ENCODE results near the gene ABHD17B.
"Not testable (repeated sequence)": the region's sequence is repeated elsewhere in the genome, so short reads cannot be mapped to it uniquely, and the experiment has no call there.

ABHD17B gene

DNA sequence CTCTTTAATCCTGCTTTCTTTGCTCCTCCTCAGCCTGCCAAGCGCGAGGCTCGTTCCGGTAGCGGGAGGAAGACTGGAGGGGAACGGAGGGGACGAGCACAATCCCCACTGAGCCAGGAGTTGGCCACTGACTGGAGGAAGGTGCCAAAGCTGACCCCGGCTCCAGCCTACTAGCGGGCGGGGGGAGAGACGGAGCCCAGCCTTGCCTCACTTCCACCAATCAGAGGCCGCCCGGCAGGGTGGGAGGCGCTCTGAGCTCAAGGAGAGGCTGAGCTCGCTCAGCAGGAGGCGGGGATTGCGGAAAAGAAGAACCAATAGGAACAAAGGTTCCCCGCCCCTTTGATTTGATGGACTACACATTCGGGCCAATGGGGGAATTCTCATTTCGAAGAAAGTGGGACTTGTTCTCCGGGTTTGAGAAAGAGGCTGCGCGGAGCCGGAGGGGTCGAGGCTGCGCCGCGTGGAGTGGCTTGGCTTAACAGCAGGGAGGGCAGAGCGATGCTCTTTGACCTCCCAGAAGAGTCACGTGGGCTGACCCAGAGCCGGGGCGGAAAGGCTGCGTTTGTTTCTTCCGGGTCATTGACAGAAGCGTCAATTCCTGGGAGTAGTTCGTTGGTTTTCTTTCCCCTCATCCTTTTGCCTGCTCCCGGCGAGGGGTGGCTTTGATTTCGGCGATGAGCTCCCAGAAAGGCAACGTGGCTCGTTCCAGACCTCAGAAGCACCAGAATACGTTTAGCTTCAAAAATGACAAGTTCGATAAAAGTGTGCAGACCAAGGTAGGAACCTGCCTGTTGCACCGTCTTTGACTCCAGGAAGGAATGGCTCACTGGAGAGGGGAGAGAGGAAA lies at the start of gene ABHD17B, which contains the start of gene C9orf85:
Gene ABHD17B (minus strand): TSS at position 133 of the 847 bp plus-strand sequence. CDS start 36,113 bp downstream, outside the sequence.
Gene C9orf85 (plus strand): TSS at position 579 of the 847 bp plus-strand sequence. CDS start 96 bp downstream, at position 675.
- peak; percentile 97 for DNase-seq

DNA sequence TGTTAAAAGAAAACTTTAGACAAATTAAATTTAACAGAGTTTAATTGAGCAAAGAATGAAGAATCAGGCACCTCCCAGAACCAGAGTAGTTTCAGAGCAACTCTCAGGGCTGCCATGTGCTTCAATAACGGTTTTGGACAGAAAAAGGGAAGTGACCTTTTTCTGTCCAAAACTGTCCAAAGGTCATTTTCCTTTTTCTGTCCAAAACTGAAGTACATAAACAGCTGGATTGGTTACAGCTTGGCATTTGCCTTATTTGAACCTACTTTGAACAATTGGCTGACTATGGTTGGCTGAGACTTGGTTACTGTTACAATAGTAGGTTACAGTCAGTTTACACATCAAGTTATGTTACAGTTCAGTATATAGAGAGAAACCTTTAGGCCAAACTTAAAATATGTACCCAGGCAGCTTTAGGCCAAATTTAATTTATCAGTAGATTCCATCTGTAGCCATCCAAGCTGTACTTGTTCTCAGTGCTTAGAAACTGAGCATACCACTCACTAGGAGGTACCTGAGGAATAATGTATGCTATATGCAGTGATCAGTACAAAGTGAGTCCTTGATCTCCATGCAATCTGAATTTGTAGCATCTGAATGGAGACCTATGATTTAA lies 44.4 kb upstream of the ABHD17B start:
- DNase-seq, result no peak

DNA sequence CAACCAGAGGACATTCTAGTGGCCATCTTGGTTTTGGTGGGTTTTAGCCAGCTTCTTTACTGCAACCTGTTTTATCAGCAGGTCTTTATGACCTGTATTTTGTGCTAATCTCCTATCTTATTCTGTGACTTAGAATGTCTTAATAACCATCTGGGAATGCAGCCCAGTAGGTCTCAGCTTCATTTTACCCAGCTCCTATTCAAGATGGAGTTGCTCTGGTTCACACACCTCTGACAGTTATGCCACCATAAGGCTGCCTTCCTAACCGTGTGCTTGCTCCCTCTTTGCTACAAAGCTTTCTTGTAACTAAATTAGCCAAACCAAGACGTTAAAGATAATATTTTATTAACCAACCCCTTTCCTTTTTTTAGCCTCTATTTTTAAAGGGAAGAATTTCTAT lies 43.7 kb upstream of the ABHD17B start:
- DNase-seq, result not testable (repeated sequence)

DNA sequence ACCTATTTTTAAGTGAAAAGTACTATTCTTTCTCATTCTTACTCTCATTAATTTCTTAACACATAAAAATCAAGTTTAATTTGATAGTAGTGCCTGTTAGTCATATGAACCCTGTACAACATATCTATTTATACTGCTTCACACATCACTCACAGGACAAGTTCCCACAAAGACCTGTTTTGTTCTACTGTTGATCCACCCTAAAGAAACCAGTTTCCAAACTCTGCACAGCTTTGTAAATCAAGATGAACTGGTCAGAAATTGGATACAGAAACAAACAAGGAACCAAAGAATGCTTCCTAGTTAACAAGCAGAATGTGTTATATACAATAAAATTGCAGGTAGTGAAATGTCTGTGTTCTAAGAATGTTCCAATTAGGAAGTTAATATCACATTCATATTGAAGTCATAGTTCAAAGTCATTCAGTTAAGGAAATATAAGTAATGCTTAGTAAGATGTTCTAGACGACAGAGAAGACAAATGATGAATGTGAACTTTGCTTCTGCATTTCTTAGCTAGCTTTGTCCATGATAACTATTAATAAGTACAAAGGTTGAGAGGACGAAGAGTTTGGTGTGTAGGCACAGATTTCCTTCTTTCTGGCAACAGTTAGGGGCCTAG lies 33.9 kb upstream of the ABHD17B start:
- DNase-seq, result no peak

DNA sequence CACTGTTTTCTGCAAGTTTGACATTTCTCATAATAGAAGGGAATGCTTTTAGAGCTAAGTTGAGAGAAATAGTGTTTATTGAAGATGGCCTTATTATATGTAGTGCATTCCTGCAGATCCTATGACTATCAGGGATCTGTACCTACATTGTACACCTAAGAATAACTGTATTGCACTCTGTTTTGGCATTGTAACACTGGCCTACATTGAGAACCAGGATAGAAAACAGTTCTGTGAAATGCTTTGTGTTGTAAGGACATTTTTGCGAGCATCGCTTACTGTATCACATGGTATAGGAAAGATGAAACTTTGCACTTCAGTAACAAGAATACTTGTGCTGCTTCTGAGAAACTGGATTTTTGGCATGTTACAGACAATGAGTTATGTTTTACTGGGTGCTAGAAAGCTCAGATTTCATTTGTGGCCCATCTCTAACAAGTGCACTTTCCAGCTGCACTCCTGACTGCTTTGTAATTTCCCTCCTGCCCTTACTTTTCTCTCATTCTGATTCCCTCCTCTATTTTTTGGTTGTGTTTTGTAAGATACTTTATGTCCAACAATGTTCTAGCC lies 31.1 kb upstream of the ABHD17B start:
- DNase-seq, result no peak

DNA sequence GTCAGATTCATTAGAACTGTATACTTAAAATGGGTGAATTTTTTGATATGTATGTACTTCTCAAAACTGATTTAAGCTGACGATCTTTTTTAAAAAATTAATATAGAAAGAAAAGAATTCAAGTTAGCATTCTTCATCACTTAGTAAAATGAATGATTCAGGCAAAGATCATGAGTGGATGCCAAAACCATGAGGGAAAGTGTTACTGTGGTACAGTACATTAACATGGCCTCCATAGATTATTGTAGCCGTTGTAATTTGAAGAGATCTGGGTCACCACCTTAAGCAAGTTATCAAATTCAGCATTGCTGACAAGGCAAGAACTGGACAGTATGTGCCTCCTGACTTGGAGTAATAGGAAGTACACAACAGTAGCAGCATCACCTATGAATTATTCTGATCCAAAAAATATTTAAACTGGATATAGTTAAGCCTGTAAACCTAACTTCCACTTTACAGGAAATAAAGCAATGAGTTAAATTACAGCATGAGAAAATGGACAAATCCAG lies 30.1 kb upstream of the ABHD17B start:
- DNase-seq, result no peak

DNA sequence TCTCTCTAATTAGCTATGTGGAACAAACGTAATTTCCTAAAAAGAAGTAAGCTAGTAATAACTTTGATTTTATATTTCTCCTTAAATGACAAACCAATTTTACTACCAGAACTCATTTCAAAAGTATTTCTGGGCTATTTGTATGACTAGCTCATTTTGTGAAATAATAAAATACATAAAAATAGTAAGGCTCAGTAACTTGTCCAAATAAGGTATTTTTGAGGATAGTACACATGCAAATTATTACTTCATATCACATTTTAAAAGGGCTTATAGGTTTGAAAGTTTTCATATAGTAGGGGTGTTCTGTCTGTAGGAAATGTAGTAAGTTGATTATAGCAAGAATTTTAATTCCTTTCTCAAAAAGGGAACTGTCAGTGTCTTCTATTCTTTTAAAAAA lies 26.9 kb upstream of the ABHD17B start:
- no peak for DNase-seq

DNA sequence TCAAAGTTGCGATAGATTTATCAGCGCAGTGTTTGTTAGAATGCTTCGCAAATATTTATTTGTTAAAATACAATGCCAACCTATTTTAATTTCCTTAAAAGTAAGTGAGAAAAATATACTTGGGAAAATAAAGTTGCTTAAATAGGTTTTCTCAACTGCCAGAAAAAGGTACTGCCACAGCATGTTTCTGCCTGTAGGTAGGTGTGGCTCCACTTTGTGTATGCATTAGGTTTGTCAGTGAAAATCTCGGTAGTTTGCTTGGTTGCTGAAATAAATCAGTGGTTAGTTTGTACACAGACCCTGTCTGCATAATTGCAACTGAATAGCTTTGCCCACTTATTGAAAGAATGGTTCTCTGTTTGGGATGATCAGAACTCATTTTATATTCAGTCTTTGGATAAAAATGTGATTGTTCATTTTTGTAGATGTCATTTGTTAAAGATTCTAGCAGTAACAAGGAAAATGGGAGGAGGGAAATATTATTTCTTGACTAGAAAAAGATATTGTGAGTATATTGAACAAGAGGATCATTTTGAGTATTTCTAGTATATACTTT lies 26.2 kb upstream of the ABHD17B start:
- DNase-seq, result no peak

DNA sequence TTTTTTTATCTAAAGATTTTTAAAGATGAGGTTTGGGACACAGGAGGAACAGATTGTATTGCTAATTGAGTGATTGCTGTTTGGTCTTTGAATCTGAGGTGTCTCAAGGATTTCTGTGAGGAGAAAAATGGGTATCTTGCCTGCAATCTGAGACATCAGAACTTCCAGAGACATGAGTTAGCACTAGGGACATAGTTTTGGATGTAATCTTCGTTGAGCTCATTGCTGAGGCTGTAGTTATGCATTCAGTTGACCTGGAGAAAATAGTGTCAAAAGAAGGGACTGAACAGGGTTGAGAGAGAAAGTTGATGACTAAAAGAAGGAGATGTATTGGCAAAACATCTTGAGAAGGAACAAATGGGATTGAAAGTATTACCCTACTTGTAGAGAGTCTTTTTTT lies 25.1 kb upstream of the ABHD17B start:
- no peak for DNase-seq

DNA sequence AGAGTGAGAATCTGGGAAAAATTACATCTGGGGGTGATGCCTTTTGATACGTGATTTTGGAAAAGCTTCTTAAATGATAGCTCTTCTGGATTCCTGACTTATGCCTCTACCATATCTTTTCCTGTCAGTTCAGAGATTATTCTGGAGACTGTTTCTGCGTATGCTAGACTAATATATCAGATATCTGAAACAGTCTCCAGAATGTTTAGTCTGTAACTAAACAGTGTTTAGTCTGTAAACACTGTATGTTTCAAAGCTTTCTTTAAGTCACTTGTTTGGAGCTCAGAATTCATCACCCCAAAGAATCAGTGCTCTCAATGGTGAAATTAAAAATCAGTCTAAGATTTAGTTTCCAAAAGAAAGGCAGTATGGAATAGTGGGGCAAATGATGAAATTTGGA lies 20.2 kb upstream of the ABHD17B start:
- DNase-seq, result no peak

DNA sequence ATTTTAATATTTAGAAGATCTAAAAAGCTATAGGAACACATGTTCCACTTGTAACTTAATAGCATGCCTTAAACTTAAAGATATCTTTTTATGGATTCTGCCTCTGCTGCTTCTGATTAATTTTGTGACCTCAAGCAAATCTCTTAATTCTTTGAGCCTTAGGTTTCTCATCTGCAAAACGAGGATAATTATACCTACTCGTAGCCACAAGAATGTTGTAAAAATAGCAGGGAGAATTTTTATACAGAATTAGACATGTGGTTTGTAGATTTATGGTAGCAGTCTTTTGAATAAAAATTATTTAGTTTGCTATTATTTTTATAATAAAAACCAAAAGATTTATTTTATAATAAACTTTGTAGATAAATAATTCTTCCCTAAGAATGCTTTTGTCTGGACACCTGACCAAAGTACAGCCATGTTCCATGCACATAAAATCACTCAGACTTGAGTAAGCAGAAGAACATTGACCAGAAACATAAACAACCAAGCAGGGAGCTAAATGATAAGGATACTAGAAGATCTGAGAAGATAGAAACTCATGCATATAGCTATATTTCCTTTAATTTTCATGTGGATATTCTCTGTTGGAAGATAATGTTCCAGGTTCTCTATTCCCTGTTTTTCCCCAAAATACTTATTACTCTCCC lies 18.9 kb upstream of the ABHD17B start:
- no peak for DNase-seq

DNA sequence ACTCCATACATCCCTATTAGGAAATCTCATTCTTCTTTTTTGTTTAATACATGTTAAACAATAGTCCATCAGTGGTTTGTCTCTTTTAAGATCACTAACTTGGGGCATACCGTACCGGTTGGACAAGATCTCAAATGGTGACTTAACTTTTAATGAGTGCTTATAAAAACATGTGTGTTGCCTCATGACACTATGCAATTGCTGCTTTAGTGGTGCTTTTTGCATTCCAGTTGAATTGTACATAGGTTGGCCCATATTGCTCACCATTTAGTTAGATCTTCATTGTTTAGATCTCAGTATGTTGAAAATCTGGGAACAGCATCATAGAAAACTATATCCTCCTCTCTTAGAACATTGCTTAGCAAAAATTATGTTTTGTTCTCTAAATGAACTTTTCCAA lies 18.2 kb upstream of the ABHD17B start:
- no peak for DNase-seq

DNA sequence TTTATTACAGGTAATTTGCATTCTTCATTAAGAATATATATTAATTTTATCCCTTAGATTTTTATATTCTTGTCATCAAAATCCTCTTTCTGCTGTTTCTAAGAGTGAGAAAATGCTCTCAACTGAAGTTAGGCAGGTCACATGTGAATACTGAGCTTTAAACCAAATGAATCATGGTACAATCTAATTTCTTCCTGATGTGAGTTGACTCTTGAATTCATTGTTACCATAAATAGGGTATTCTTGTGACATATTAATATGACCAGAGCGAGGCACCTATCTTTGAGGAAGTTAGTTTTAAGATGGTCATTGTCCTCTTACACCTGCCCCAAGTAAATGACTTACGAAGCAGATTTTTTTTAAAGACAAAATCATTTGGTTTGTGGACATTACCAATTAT lies 17.8 kb upstream of the ABHD17B start:
- DNase-seq, result no peak

DNA sequence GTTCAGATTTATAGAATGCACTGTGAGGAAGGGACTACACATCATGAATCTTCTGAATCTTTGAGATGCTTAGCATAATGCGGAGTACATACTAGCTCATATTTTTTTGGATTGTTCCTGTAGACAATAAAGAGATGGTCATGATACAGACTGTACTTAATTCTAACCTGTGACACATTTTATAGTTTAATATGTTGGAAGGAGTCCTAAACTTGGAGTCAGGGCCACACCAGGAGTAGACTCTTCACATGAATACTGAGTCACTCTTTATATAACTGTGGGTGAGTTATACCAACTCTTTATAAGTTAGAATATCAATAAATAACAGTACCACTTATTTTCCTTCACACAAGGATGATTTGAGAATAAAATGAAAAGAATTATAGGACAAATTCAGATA lies 17.4 kb upstream of the ABHD17B start:
- DNase-seq, result no peak

DNA sequence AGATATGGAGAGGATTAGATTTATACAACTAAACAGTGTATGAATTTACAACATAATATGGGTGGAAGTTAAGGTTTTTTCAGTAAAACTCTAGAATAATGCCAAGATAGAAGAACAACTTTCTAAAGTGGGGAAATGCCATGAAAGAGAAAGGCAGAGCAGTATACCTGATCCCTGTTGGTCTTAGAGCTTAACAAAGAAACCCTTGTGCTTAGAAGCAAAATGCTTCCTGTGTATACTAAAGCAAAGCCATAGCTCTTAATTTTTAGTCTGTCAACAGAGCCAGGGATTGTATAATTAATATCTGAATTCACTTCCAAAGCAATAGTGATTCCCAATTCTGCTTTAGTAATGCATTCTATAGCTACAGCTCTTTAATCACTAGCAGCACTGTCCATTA lies 14.8 kb upstream of the ABHD17B start:
- no peak for DNase-seq

DNA sequence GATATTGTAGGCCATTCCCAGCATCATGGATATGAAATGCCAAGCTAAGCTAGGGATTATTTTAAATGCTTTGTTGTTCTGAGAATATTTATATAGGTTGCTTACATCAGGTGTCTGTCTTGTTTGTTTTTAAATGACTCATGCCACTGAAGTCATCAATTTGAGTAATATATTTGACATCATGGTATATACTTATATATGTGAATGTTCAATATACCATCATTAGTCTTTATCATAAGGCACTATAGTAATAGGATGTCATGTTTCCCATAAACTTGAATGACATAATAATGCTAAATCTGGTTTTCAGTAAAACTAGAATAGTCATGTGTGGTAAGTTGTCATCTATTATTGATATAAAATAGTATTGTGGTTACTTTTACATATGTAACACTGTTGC lies 13.6 kb upstream of the ABHD17B start:
- no peak for DNase-seq

DNA sequence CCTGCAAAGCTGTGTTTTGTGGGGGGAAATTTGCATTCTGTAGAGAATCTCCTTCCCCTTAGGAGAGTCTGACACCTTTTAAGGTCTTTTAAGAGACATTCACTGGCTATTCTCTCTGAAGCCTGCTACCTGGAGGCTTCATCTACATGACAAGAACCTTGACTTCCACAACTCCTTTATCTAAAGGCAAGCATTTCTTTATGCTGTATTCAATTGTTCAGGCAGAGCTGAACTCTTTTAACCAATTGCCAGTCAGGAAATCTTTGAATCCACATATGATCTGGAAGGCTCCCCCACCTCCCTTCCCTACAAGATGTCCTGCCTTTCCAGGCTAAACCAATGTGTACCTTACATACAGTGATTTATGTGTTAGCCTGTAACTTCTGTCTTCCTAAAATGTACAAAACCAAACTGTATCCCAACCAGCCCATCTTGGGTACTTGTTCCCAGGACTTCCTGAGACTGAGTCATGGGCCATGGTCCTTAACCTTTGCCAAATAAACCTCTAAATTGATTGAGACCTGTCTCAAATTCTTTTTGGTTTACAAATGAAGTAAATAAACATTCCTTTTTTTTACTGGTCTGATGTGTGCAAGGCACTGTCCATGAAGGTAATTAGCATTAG lies 10.3 kb upstream of the ABHD17B start:
- DNase-seq, result no peak

DNA sequence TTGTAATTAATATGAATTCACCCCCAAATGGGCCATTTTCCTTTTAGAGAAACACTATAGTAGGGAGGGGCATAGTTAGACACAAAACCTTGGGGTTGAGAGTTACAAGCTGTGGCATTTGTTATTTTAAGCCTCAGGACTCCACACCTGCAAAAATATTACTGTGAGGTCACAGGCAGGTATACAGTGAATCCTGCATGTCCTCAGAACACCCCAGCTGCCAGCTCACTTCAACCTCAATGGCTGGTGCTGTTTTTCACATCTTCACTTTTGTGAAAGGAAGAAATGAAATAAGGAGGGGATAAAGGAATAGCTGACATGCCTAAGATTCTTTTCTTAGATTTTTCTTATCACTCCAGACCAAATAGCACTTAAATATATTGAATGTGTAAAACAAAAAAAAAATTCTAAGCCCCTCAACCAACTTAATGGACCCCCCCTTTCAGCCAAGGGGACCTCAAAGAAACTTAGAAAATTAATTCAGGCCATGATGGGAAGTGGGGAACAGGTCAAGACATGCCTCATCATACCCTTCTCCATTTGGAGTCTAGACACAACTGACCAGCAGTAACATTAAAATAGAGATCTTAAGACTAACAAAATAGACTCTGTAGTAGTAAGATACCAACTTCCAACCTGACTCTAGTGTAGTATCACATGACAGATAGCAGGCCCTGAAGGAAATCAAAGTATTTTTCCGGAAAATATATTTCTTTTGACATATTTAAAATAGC lies 9.6 kb upstream of the ABHD17B start:
- no peak for DNase-seq

DNA sequence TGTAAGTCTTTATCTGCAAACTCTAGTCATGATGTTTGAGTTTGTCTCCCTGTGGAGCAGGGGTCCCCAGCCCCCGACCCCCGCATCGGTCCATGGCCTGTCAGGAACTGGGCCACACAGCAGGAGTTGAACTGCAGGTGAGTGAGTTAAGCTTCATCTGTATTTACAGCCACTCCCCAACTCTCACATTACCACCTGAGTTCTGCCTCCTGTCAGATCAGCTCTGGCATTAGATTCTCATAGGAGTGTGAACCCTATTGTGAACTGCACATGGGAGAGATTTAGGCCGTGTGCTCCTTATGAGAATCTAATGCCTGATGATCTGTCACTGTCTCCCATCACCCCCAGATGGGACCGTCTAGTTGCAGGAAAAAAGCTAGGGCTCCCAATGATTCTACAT lies 7.4 kb upstream of the ABHD17B start:
- no peak for DNase-seq

DNA sequence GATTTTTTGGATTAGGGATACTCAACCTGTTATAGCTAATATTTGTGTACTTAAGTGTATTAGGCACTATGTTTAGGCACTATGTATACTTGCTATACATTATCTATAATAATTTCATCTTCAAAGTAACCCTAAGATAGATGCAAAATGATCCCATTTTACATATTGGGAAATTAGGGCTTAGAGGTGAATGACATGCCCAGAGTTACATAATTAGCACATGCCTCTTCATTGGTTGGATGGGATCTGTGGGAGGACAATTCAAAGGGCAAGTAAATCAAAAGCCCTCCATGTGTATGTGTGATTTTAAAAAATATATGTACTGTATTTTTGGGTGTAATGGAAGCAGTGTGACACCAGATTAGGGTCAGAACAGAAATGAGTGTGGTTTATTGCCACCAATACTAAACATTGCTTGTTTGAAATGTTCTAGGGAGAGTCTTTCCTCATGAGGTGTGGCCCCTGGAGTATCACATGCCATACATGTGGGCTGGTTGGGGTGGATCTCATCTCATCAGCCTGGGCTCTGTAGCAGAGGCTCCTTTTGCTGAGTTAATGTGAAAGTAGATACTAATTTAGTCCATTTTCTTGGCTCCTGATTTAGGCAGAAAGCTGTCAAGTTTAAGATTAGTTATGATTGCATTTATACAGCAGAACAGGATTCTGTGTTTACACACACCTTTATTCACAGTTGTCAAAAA lies 6.0 kb upstream of the ABHD17B start:
- DNase-seq, result no peak

DNA sequence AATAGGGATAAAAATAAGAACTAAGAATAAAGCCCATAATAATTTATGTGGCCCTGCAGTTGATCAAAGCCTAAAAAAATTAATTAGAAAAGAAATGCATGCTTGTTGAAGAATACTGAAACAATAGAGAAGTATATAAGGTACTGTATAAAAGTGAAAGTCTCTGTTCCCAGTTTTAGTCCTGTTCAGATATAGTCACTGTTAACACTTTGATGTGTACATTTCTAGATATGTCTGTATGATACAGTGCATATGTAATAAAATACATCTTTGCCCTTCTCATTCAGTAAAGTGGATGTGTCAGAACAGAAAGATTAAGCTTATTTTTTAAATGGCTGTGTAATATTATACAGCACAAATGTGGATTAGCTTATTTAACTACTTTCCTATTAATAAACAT lies 4.5 kb upstream of the ABHD17B start:
- no peak for DNase-seq

Measured in NCI-H1048 (cell line).